GM12874 (cell line): ENCODE measurements around the gene CHTF18.

Experiments used
- CTCF ChIP-seq: IDR thresholded peaks from 2 replicates; pipeline ENCODE4 v1.5.1; 2011; ENCODE audit warnings: low read depth, mild to moderate bottlenecking, control low read depth, low read length, moderate library complexity; ENCODE audit not compliant: insufficient read depth

The CHTF18 gene

GRCh38 chr16:797120-797420 lies 8.7 kb downstream of the CHTF18 start:
- no peak for TF ChIP-seq CTCF

GRCh38 chr16:797686-798085 lies 9.3 kb downstream of the CHTF18 start:
- no peak for TF ChIP-seq CTCF

- TF ChIP-seq CTCF, result no peak
These were observed 10.2 kb downstream of the CHTF18 start for GRCh38 chr16:798666-799065.

- no peak for TF ChIP-seq CTCF
These were observed 10.9 kb downstream of the CHTF18 start for GRCh38 chr16:799111-799947.

- no peak for TF ChIP-seq CTCF
These were observed 11.8 kb downstream of the CHTF18 start, which contains the start of gene GNG13 for GRCh38 chr16:799948-800833. Gene GNG13, minus strand, starts transcription at chr16:800734. Its CDS starts 1,657 bp downstream, at chr16:799077.

- no peak for TF ChIP-seq CTCF
These were observed 12.6 kb downstream of the CHTF18 start for GRCh38 chr16:800834-801511.
